Fibroblast of lung (primary cell): ENCODE measurements around the gene SHISAL1.

ENCODE experiments used
- EZH2 ChIP-seq: IDR thresholded peaks from 2 replicates; pipeline ENCODE4 v1.5.1; 2012; ENCODE audit warnings: low read length, control low read depth, mild to moderate bottlenecking; ENCODE audit errors: missing control alignments
- TF ChIP-seq, protein P1 (sequence below), 2 donors: IDR thresholded peaks in 1 of 2; conservative IDR thresholded peaks in 1 of 2; 1 replicate in 1 of 2; 2 replicates in 1 of 2; pipeline ENCODE4 v1.5.1; 2011 to 2012; ENCODE audit warnings: low read length in 2 of 2, control low read depth in 1 of 2, inconsistent platforms in 1 of 2, low read depth in 1 of 2, mild to moderate bottlenecking in 1 of 2

DNA sequence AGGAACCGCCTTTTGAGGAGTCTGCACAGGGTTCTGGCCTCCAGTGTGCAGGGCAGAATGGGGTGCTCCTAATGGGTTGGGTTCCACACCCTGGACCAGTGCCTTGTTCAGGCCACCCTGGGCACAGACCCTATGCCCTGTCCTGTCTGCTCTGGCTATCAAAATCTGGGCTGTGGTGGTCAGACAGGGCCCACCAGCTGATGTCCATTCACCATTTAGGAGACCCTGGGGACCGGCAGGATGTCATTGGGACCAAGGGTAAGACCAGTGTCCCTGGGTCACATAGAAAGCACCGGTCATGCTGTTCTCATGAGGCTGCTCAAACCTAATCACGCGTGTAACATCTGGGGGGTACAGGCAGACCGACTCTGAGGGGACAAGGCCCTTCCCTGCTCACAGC lies 94.7 kb downstream of the SHISAL1 start:
- TF ChIP-seq, protein P1, sequence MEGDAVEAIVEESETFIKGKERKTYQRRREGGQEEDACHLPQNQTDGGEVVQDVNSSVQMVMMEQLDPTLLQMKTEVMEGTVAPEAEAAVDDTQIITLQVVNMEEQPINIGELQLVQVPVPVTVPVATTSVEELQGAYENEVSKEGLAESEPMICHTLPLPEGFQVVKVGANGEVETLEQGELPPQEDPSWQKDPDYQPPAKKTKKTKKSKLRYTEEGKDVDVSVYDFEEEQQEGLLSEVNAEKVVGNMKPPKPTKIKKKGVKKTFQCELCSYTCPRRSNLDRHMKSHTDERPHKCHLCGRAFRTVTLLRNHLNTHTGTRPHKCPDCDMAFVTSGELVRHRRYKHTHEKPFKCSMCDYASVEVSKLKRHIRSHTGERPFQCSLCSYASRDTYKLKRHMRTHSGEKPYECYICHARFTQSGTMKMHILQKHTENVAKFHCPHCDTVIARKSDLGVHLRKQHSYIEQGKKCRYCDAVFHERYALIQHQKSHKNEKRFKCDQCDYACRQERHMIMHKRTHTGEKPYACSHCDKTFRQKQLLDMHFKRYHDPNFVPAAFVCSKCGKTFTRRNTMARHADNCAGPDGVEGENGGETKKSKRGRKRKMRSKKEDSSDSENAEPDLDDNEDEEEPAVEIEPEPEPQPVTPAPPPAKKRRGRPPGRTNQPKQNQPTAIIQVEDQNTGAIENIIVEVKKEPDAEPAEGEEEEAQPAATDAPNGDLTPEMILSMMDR (conservative IDR thresholded peaks at IDR 0.05 in 1 of 2, IDR thresholded peaks at IDR 0.05 in 1 of 2; ENCODE audit: low read depth in 1 of 2, low read length in 2 of 2), result no peak
- TF ChIP-seq EZH2, result no peak
